Measurements from ENCODE around the gene TDRKH. TPM values are rescaled to one million over a fixed set of nuclear protein-coding genes. Genes with fewer than 3 reads are reported as not detected.
"Not testable (repeated sequence)": the region's sequence is repeated elsewhere in the genome, so short reads cannot be mapped to it uniquely, and the experiment has no call there.

TDRKH gene
- total RNA-seq, 2 experiments from 2014 or later = 12.7 to 13.1 TPM

DNA sequence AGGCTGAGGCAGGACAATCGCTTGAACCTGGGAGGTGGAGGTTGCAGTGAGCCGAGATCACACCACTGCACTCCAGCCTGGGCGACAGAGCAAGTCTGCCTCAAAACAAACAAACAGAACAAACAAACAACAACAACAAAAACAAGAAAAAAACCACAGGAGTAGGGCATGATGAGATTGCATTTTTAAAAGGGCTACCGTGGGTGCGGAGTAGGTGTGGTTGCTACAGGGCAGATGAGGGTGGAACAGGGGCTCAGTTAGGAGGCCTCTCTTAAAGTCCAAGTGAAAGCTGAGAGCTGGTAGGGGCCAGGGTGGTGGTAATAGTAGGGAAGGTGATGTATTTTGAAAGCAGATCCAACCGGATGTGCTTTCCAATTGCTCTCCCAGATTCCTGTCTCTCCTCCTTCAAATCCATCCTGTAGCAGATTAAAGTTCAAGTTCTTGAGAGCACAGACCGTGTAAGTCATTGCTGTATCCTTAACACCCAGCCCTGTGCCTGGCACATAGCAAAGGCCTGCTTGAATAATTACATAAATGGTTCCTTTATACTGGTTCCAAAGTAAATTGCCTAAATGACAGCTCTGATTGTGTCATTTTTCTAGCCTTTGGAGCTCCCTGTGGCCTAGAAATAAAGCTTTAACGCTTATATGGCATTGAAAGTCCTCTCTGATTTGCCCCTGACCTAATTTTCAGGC lies 19.1 kb upstream of the TDRKH start:
- ChIA-PET POLR2A (no interaction called here), CTCF (no interaction called here)

DNA sequence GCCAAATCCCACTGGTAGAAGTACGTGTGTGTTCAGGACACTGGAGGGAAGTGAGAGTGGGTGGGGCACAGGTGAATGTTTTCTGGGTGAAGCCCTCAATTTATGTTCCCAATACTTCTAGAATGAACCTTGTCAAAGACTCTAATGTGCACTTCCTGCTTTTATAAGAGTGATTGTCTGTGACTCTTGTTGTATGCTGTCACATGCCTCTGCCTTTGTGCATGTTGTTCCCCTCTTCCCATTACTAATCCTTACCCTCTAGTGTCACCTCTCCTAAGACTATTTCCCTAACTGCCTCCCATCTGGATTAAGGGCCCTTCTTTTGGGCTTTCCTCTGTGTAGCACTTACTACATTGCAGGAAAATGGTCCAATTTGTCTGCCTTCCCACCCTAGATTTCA lies 17.5 kb upstream of the TDRKH start:
- ChIA-PET CTCF (no interaction called here), POLR2A (no interaction called here)

DNA sequence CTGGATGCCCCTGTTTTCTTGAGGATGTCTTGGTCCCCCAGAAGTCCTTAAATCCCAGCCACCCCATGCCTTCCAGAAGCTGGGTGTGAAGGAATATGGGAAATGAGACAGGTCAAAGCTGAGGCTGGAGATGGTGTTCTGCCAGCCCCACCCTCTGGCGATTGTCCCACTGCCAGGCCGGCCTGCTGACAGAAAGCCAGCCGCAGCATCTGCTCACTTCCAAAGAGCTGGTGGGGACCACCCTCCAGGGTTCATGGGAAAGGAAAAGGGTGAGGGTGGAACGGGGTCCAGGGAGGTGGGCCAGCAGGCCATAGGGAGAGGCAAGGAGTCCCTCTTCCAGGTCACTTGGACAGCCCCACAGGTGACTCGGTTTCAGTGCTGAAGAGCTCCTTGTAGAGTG lies 16.8 kb upstream of the TDRKH start:
- ChIA-PET POLR2A (no interaction called here), CTCF (interaction anchor here (0.7 kb wide), 1 partner anchor 410 kb away, joined by 3 read pairs; no protein-coding TSS in a partner anchor)

DNA sequence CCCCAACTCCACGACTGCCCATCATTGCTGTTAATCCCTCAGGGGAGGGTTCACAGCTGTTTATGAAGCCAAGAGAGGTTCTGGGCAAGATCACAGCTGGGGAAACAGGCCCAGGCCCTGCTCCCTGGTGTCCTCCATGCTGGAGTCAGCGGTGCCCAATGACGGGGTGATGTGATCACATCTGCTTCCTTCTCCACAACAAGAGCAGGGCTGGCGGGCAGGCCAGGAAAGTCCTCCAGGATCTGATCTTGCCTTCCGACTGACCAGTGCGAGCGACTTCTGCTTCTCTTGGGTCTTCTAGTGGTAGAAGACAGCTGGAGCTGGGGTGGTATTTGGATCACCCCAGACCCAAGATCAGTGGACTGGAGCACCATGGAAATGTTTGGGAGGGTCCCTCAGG lies 15.9 kb upstream of the TDRKH start:
- ChIA-PET CTCF (no interaction called here), POLR2A (no interaction called here)

DNA sequence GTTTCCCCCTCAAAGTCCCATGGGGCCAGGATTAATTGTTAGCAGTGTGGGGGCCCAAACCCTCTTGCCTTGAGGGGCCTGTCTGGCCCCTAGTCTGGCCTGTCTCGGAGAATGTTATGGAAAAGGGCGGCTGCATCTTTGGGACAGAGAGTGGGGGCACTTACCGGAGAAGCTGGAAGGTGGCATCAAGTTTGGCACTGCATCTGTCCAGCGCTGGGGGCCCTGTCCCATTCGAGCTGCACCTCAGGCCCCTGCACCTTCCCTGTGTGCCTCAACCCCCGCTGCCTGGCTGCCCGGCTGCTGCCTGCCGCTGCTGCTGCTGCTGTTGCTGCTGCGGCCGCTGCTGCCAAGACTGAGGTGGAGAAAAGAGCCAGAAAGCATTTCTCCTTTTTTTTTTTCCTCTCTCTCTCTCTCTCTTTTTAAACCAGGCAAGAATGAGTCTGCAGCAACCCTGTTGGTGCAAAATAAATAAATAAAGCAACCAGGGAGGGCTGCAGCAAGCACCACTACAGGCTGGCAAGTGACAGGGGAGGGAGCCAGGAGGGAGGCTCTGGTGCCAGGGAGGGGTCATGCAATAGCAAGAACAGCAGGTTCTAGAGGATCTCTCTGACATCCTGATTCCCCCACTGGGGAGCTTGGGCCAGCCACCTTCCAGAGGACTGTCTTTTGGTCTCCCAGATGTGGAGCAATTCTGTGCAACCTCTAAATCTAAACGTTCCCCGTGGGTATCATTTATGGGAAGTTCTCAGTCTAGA lies 14.9 kb upstream of the TDRKH start, which contains the start of gene LINGO4:
Gene LINGO4, minus strand, starts transcription at position 354 of the 755 bp plus-strand sequence. CDS start 2,715 bp downstream, outside the sequence.
- CTCF ChIA-PET = interaction anchor here (0.7 kb wide), 1 partner anchor 85 kb away, joined by 3 read pairs; no protein-coding TSS in a partner anchor
- POLR2A ChIA-PET = no interaction called here

DNA sequence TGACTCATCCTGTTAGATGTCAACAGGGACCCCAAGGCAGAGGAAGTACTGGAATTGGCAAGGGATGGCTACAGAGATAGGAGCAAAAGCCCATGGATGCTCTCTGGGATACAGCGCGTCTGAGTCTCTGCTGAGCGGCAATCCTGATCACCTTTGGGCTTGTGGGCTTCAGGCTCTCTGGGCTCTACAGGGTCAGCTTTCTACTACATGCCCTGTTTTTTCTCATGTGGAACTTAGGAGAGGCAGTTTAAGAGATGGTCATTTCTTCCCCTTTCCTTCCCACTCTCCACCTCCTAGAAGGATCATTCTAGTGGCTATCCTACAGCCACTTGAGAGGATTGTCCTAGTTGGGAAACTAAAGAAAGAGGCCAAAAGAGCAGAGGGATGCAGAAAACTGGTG lies 13.6 kb upstream of the TDRKH start:
- CTCF ChIA-PET = no interaction called here

DNA sequence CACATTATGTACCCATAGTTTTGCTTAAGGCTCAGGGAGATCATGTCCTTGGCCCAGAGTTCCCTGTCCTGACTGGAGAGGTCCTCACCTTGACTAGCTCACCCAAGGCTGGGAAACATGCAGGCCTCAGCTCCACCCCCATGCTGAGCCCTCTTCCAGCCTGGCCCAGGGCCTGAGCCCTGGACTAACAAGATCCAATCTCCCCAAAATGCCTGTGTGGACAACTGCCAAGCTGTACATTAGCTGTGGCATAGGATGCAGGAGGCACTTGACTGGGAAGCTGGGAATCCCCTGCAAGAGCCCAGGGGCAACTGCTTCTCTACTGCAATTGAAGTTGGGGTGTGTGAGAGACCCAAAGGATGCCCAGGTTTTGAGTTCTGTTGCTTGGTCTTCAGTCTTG lies 12.9 kb upstream of the TDRKH start:
- ChIA-PET CTCF (no interaction called here), POLR2A (no interaction called here)

More for the DNA sequence above, 13.6 kb upstream of the TDRKH start:
- POLR2A ChIA-PET = no interaction called here

DNA sequence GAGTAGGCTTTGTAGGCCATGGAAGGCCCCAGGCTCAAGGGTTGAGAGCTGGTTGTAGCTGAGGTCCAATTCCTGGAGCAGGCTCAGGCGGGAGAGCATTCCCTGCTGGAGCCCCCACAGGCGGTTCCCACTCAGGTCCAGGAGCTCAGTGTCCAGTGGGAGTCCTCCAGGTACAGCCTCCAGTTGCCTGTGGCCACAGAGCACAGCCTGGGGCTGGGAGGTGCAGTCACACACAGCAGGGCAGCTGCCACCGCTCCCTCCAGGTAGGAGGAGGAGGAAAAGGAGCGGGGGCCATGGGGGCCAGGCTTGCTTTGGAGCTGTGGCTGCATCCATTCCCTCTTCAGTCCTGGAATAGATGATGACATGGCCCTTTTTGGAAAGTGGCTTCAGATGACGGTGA lies 12.1 kb upstream of the TDRKH start:
- ChIA-PET CTCF (no interaction called here), POLR2A (no interaction called here)

DNA sequence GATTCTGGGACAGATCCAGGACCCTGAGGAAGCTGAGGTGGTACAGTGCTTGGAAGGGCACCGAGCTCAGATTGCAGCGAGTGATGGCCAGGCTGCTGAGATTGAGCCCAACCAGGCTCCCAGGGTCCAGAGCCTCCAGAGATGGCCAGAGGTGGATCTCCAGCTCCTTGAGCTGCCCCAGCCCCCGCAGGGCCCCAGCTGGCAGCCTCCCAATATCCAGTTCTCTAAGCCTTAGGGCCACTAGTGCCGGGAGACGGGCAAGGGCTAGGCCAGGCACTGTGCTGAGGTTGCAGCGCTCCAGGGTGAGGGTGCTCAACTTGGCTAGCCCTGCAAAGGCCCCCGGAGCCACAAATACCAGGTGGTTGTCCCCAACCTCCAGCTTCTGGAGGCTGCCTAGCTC lies 11.5 kb upstream of the TDRKH start:
- POLR2A ChIA-PET = no interaction called here
- CTCF ChIA-PET = no interaction called here

DNA sequence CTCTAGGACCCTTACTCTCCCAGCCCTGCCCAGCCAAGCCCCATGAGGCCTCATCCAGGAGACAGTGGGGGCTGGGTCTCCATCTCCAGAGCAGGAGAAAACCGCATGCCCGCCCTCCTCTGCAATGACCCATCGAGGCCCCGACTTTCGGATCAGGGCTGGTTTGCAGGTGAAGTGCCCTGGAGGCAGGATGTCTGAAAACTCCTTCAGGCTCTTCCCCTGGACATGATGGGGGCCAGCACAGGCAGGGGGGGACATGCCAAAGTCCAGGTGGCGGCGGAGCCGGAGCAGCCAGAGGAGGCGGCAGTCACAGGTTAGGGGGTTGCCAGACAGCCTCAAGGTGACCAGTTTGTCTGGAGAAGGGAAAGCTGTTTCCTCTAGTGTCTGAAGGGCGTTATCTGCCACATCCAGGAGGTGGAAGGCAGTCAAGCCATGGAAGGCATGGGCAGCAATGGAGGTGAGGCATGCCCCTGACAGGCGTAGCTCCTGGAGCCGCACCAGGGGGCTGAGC lies 11.1 kb upstream of the TDRKH start:
- ChIA-PET POLR2A (no interaction called here), CTCF (interaction anchor here (0.6 kb wide), 1 partner anchor 253 kb away, joined by 6 read pairs; no protein-coding TSS in a partner anchor)

DNA sequence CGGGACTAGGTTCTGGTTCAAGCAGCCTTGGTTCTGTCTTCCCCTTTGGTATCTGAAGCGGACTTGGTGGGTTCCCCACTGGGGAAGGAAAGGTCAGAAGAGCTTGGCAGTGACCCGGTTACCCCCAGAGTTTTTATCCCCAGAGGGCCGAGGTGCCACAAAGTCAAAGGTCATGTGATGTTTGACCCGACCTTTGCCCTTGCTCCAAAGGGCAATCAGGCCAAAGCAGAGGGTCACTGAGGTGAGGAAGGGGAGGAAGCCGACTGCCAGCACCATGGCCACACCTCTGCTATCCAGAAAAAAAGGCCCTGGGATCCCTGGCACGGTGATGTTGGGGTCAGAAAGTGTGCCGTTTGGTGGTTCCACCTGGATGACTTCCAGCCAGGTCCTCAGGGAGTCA lies 10.5 kb upstream of the TDRKH start:
- POLR2A ChIA-PET = no interaction called here

DNA sequence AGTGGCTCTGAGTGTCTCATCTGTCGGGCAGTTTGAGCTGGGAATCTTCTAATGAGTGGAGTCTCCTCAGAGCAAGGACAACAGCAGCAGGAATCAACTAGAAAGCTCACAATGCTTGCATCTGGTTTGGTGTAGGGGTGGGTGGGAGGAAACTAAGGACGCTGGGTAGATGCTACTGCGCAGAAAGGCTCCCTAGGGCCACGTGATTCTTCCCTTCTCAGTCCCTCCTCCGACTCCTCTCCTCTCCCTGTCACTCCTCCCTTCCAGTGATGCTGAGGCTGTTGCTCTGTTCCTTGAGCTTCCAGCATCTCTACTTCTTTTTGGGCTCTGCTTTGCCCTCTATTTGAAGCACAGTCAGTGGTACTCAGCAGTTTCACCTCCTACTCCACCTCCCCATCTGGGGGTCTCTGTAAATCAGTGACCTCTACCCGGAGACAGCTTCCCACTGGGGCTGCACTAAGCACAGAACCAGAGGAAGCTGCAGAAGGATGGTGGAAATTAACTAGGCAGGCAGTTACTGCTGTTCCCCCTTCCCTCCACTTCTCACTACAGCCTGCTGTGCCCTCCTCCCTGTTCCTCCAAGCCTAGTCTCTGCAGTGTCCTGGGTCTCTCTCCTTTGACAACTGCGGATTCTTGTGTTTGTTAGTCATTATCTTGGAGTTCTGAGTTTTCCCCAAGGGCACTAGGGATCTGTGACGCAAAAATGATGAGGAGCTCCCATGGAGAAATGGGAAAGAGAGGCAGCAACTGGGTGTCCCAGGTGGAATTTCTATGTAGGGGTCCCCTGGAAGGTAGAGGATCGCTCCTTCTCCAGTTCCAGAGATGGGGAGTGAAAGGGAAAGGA lies 9.1 kb upstream of the TDRKH start:
- ChIA-PET CTCF (interaction anchor here (1.7 kb wide), 1 partner anchor 21 kb away, joined by 3 read pairs; no protein-coding TSS in a partner anchor), POLR2A (no interaction called here)

More for the DNA sequence above, 10.5 kb upstream of the TDRKH start:
- CTCF ChIA-PET = interaction anchor here (0.6 kb wide), 1 partner anchor 252 kb away, joined by 6 read pairs; no protein-coding TSS in a partner anchor

DNA sequence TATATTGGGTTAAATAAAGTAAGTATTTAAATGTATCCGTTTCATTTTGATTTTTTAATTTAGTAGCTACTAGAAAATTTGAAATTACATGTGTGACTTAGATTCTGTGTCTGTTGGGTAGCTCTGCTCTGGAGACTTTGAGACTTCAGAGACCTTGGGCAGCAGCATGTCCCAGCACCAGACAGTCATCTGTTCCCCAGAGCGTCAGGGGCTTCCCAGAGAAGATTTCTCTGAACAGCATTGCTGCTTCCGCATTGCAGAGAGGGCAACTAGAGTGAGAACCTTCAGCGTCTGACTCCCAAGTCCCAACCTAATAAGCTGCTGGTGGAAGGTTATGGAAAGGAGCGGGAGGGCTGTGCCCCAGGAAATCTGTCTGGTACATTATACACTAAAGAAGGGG lies 8.3 kb upstream of the TDRKH start:
- ChIA-PET POLR2A (no interaction called here), CTCF (no interaction called here)

DNA sequence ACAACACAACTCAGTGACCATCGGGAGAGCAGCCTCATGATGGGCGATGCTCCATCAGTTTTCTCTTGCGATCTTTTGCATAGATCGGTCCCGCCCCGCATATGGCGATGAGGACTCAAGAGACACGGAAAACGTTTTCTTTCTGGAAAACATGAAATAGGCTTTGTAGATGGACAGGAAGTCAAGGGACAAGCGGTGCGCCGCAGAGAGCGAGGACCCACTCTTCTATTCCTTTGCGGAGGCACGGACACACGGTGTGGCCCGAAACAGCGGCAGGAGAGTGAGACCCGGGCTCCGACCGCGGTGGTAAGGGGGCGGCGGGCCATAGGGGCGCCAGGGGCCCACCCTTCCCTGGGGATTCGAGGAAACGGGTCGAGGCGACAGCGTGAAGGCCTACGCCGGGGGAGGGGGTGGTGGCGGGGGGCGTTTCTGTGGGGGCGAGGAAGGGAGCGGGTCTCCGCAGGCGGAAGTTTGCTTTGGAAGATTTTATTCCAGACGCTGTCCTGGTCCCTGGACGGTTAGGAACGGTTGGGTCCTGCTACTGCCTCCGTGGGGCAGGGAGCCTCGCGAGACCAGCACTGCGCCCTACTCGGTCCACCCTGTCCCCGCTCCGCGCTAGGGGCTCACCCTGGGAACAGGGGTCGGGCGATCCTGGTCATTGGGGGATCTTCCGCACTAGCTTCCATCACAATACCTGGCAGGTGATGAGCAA lies 796 bp upstream of the TDRKH start:
- POLR2A ChIA-PET = interaction anchor here (0.6 to 1.1 kb wide), 2 partner anchors 28 to 49 kb away, joined by 3 read pairs; partner anchors contain the start of genes C2CD4D and MRPL9

DNA sequence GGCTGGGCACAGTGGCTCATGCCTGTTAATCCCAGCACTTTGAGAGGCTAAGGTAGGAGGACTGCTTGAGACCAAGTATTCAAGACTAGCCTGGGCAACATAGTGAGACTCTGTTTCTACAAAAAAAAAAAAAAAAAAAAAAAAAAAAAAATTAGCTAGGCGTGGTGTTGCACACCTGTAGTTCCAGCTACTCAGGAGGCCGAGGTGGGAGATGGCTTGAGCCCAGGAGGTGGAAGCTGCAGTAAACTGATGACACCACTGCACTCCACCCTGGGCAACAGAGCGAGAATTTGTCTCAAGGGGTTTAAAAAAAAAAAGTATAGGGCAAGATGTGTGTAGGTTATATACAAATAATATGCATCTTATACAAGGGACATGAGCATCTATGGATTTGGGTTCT lies 2.6 kb downstream of the TDRKH start:
- POLR2A ChIA-PET = no interaction called here
- CTCF ChIA-PET = no interaction called here

More for the DNA sequence above, 796 bp upstream of the TDRKH start:
- CTCF ChIA-PET = interaction anchor here (0.7 kb wide), 1 partner anchor 45 kb away, joined by 3 read pairs; no protein-coding TSS in a partner anchor

DNA sequence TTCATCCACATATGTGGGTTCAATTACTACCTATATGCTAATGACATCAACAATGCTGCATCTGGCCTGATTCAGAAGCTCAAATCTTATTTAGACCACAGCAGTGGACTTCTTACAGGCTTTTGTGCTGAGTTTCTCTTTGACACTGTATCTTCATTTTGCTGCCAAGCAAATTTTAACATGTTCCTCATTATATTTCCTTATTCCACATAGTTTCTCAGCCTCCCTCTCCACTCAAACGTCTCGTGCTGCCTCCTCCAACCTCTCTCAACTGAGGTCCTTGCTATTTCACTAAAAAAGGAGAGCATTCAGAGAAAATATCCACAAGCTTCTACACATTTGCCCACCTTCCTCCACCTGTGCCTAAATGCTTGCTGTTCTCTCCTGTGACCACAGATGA lies 6.5 kb downstream of the TDRKH start:
- POLR2A ChIA-PET = interaction anchor here (1.0 kb wide), 1 partner anchor 54 kb away, joined by 11 read pairs; no protein-coding TSS in a partner anchor
- CTCF ChIA-PET = no interaction called here

DNA sequence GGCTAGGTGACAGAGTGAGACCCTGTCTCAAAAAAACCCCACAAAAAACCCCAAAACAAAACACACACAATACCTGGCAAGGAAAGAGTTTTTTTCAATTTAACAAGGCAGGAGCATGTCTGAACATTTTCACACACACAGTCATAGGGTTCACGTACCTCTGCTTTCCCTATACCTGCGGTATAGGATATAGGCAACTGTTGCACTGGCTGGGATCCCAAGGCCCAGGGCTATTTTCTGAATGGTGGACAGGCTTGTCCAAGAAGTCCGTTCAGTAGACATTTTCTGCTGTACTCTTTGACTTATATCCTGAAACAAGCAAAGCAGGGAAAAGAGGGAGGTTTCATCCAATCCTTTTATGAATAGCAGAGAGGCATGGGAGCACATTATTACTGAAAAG lies 7.6 kb downstream of the TDRKH start:
- POLR2A ChIA-PET = no interaction called here
- CTCF ChIA-PET = no interaction called here

DNA sequence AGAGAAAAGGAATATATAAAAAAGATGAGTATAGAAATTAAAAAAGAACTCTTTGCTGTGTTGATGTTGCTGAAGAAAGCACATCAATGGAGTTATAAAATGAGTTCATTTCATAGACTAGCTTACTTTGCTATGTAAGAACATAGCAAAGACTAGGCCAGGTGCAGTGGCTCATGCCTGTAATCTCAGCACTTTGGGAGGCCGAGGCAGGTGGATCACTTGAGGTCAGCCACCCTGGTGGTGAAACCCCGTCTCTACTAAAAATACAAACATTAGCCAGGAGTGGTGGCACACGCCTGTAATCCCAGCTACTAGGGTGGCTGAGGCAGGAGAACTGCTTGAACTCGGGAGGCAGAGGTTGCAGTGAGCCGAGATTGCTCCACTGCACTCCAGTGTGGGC lies 8.3 kb downstream of the TDRKH start:
- POLR2A ChIA-PET, CTCF ChIA-PET: not testable (repeated sequence)

DNA sequence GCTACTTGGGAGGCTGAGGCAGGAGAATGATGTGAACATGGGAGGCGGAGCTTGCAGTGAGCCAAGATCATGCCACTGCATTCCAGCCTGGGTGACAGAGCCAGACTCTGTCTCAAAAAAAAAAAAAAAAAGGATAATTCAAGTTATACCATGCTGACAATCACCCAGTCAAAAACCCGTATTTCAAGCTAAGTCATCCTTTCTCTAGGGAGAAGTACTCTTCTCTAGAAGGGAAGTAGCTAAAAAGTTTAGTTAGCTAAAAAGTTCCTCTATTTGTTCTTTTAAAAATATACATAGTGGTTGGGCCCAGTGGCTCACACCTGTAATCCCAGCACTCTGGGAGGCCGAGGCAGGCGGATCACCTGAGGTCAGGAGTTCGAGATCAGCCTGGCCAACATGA lies 9.6 kb downstream of the TDRKH start:
- POLR2A ChIA-PET = not testable (repeated sequence)
- CTCF ChIA-PET = interaction anchor here (1.8 kb wide), 1 partner anchor 187 kb away, joined by 4 read pairs; no protein-coding TSS in a partner anchor
